Measurements from ENCODE around the gene ZFP28.

DNA sequence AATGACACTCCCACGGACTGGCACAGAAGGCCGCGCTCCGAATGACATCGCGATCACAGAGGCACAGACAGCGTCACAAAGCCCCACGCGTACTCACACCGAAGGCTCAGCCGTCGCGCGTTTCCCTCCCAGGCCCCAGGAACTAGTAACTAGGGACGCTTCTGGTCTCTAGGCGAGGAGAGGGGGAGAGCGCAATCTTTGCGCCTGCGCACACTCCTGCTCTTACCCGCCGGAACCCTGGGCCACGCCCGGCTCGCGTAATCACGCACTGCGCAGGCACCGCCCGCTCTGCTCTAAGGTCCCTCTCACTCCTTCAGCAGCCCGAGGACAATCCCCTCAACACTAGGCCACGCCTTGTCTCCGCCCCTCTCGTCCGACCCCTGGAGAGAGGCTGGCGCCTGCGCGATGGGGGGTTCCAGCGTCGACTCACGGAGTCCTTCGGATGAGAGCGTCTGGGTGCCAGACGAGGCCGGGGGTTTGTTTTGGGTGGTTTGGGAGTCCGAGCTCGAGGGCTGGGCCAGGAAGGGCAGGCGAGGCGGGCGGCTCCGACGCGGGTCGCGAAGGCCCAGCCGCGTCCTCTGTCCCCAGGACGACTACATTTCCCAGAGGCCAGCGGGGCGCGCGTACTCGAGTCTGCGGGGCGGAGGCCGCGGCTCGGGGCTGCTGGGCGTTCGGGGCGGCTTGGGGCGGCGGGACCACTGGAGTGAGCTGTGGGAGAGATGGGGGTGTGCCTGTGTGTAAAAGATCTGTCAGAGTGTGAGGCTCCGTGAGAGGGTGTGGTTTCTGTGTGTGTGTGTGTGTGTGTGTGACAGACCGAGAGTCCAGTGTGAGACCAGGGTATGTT lies 31.1 kb upstream of the ZFP28 start, which contains the start of gene ZNF471:
- TF ChIP-seq YY1 (IDR thresholded peaks at IDR 0.05; ENCODE audit: insufficient read depth, insufficient read length) (no peak), SUZ12 (IDR thresholded peaks at IDR 0.05; ENCODE audit: extremely low read depth, insufficient read depth, insufficient read length) (no peak), ZNF274 (IDR thresholded peaks at IDR 0.05; ENCODE audit: low read depth, low read length) (no peak)

Measured in NT2/D1 (cell line).